Nephron progenitor cell (in vitro differentiated cells): Measurements from ENCODE around the gene CACNA1G.

ENCODE experiments used
- DNase-seq: peaks from one replicate; pipeline ENCODE4 v3.0.0; 2021
- H3K27ac Mint-ChIP-seq: 2 replicates; pipeline ENCODE4 v1.8.0; 2021; ENCODE audit warnings: mild to moderate bottlenecking, moderate library complexity, mixed read lengths
- H3K27me3 Mint-ChIP-seq: 2 replicates; pipeline ENCODE4 v1.8.0; 2021; ENCODE audit warnings: mild to moderate bottlenecking, low read depth, mixed read lengths; ENCODE audit not compliant: poor library complexity
- H3K36me3 Mint-ChIP-seq: 2 replicates; pipeline ENCODE4 v1.8.0; 2021; ENCODE audit warnings: low read depth, mixed read lengths
- H3K4me1 Mint-ChIP-seq: 2 replicates; pipeline ENCODE4 v1.8.0; 2021; ENCODE audit warnings: mixed read lengths
- H3K4me3 Mint-ChIP-seq: 2 replicates; pipeline ENCODE4 v1.8.0; 2021; ENCODE audit warnings: mild to moderate bottlenecking, moderate library complexity, mixed read lengths
- H3K9me3 Mint-ChIP-seq: 2 replicates; pipeline ENCODE4 v1.8.0; 2021; ENCODE audit warnings: mild to moderate bottlenecking, moderate library complexity, mixed read lengths
- CTCF ChIP-seq: fragments of 200-600 bp; sonication (generic); IDR thresholded peaks from 2 replicates; pipeline ENCODE4 v1.5.0; 2021; ENCODE audit warnings: antibody characterized with exemption

The CACNA1G gene

GRCh38 chr17:50521514-50521913 is 39.0 kb upstream of the CACNA1G start:
- no peak overlapping the region for H3K27ac Mint-ChIP-seq
- H3K4me1 Mint-ChIP-seq: peaks cover 64% of the 10 kb centered on the region
- no peak for DNase-seq
- peaks cover 2% of the 10 kb centered on the region for H3K27me3 Mint-ChIP-seq
- no peak for TF ChIP-seq CTCF
- no peak overlapping the region for H3K4me3 Mint-ChIP-seq
- no peaks in the 10 kb centered on the region for H3K36me3 Mint-ChIP-seq
- no peaks in the 10 kb centered on the region for H3K9me3 Mint-ChIP-seq

- peaks cover 56% of the 10 kb centered on the region for H3K4me1 Mint-ChIP-seq
- H3K36me3 Mint-ChIP-seq: no peaks in the 10 kb centered on the region
- no peak for TF ChIP-seq CTCF
- no peaks in the 10 kb centered on the region for H3K9me3 Mint-ChIP-seq
- DNase-seq: no peak
- H3K4me3 Mint-ChIP-seq: no peak overlapping the region
- peak overlapping the region; percentile 92 for H3K27ac Mint-ChIP-seq
- peaks cover 2% of the 10 kb centered on the region for H3K27me3 Mint-ChIP-seq
Observed at GRCh38 chr17:50522766-50523165, 37.7 kb upstream of the CACNA1G start.

GRCh38 chr17:50523208-50523607 is 37.3 kb upstream of the CACNA1G start:
- Mint-ChIP-seq H3K9me3 (no peaks in the 10 kb centered on the region), H3K27ac (peak overlapping the region; percentile 92), H3K4me1 (peaks cover 52% of the 10 kb centered on the region), H3K36me3 (no peaks in the 10 kb centered on the region), H3K4me3 (no peak overlapping the region), H3K27me3 (peaks cover 2% of the 10 kb centered on the region)
- TF ChIP-seq CTCF: no peak
- no peak for DNase-seq

- Mint-ChIP-seq H3K4me3 (no peak overlapping the region), H3K27ac (no peak overlapping the region), H3K4me1 (peaks cover 43% of the 10 kb centered on the region), H3K36me3 (no peaks in the 10 kb centered on the region), H3K9me3 (no peaks in the 10 kb centered on the region), H3K27me3 (peaks cover 11% of the 10 kb centered on the region)
- no peak for DNase-seq
- no peak for TF ChIP-seq CTCF
Observed at GRCh38 chr17:50524838-50525237, 35.7 kb upstream of the CACNA1G start.

- H3K36me3 Mint-ChIP-seq: no peaks in the 10 kb centered on the region
- peaks cover 40% of the 10 kb centered on the region for H3K4me1 Mint-ChIP-seq
- TF ChIP-seq CTCF: no peak
- H3K27ac Mint-ChIP-seq: no peak overlapping the region
- peaks cover 30% of the 10 kb centered on the region for H3K27me3 Mint-ChIP-seq
- H3K9me3 Mint-ChIP-seq: no peaks in the 10 kb centered on the region
- no peak overlapping the region for H3K4me3 Mint-ChIP-seq
- no peak for DNase-seq
Observed at GRCh38 chr17:50527155-50527762, 33.3 kb upstream of the CACNA1G start.

GRCh38 chr17:50527949-50528474 is 32.5 kb upstream of the CACNA1G start:
- no peak for TF ChIP-seq CTCF
- Mint-ChIP-seq H3K9me3 (no peaks in the 10 kb centered on the region), H3K4me1 (peaks cover 42% of the 10 kb centered on the region), H3K27ac (no peak overlapping the region), H3K36me3 (no peaks in the 10 kb centered on the region), H3K27me3 (peaks cover 38% of the 10 kb centered on the region), H3K4me3 (no peak overlapping the region)
- DNase-seq: no peak
